ENCODE measurements around the gene EXOC4. TPM values are rescaled to one million over a fixed set of nuclear protein-coding genes. Genes with fewer than 3 reads are reported as not detected.

EXOC4 gene
- total and polyA plus RNA-seq, 2 of the 8 experiments (the other 6 are each of a cell fraction or from before 2014, with no cell fraction given), result 27.0 to 67.3 TPM

DNA sequence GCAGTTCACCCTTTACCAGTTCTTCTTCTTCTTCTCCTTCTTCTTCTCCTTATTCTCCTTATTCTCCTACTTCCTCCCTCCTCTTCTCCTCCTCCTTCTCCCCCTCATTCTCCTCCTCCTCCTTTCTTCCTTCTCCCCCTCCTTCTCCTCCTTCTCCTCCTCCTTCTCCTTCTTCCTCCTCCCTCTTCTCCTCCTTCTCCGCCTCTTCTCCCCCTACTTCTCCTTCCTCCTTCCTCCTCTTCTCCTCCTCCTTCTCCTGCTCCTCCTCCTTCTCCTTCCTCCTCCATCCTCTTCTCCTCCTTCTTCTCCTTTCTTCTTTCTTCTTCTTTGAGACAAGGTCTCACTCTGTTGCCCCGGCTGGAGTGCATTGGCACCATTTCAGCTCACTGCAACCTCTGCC lies 816.3 kb downstream of the EXOC4 start (continued):
- no peak for TF ChIP-seq RXRA (IDR thresholded peaks at IDR 0.05; ENCODE audit: insufficient read depth, low read depth, low read length)
